GM20431 (cell line): ENCODE data around the gene CFAP43.

Experiments used
- in situ Hi-C: fragments of 300-500 bp; cut with MseI, MboI; formaldehyde crosslinking; loops from one replicate; pipeline ENCODE4 v1.15.0; 2020; ENCODE audit warnings: low sequenced_read_pairs; ENCODE audit not compliant: unreplicated experiment

The CFAP43 gene

DNA sequence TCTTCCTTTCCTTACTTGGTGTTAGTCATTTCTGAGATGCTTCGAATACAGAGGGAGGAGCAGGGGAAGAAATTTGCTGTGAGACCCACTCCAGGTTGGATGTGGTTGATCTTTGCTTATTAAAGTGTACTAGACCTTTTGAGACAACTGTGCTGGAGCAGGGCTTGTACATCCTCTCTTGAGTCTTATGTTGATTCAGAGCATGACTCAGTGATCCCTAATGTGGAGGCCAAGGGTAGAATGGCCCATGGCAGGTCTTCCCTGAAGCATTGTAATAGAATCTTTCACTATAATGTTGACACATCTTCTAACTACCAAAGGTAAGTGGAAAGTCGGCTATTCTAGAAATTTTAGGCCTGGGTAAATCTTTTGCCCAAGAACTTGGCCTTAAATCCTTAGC, 127.2 kb downstream of the CFAP43 start:
- in situ Hi-C loops: no loop called here

- in situ Hi-C loops: no loop called here
These were observed 127.7 kb downstream of the CFAP43 start for GRCh38 chr10:104104418-104104817.

GRCh38 chr10:104103956-104104355, 128.2 kb downstream of the CFAP43 start:
- in situ Hi-C loops: no loop called here

GRCh38 chr10:104101902-104102301, 130.3 kb downstream of the CFAP43 start:
- in situ Hi-C loops: no loop called here

GRCh38 chr10:104100795-104101194, 131.4 kb downstream of the CFAP43 start:
- in situ Hi-C loops: no loop called here

DNA sequence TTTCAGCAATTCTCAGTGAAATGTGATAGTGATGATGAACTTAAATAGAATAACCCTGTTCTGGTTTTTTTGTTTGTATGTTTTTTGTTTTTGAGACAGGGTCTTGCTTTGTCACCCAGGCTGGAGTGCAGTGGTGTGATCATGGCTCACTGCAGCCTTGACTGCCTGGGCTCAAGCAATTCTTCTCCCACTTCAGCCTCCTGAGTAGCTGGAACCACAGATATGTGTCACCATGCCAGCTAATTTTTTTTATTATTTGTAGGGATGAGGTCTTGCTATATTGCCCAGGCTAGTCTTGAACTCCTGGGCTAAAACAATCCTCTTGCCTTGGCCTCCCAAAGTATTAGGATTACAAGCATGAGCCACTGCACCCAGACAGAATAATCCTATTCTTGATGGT, 132.2 kb downstream of the CFAP43 start:
- in situ Hi-C loops: no loop called here

DNA sequence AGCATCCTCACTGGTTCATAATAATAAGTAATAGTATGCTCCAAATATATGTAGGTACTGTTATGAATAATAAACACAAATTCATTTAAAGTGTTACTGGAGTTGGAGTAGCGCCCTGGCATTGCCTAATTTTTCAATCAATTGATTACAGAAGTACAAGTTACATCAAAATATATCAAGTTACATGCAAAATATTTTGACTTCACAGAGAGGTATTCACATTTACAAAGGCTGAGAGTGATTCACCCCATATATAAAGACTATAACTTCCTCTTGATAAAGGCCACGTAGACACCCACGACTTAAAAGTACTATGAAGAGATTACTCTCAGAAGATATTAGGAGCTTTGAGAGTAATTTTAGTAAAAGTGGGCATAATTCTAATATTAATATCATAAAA, 132.9 kb downstream of the CFAP43 start:
- in situ Hi-C loops: no loop called here

- in situ Hi-C loops: no loop called here
These were observed 133.7 kb downstream of the CFAP43 start for GRCh38 chr10:104098358-104098925.

- in situ Hi-C loops: no loop called here
These were observed 135.5 kb downstream of the CFAP43 start for GRCh38 chr10:104096692-104097091.

- in situ Hi-C loops: no loop called here
These were observed 139.4 kb downstream of the CFAP43 start for GRCh38 chr10:104092749-104093148.

DNA sequence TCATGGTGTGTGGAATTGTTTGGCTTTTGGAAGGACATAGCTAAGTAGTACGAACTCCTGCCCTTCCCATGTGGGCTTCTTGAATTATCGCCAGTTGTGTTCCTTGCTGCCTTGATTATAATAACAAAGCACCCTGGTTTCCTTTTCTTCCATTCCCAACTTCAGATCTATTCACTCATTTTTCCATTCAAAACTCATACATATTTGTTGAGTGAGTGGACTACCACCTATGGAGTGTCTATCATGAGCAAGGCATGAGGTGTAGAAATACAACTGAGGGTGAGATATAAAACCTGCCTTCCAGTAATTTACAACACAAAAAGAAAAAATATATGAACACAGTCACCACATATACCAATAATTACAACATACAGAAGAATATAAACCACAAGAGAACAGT, 141.6 kb downstream of the CFAP43 start:
- in situ Hi-C loops: no loop called here

DNA sequence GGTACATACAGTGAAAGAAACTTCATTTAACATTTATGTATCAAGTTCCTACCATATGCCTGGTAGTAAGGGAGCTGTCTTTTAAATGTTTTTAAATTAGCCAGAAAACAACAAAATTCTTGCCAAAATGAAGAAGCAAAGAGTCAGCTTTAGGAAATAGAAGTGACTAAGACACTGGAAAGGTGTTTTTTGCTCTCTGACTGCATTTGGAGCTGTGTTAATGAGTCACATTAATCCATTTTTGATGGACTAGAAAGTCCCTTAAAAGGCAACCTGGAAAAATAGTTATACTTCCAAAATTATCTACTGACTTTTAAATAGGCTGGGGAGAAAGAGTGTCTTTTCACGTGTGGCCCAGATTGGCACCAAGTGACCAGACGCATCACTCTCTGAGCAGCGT, 142.5 kb downstream of the CFAP43 start:
- in situ Hi-C loops: no loop called here

GRCh38 chr10:104088239-104088638, 143.9 kb downstream of the CFAP43 start:
- in situ Hi-C loops: no loop called here

- in situ Hi-C loops: no loop called here
These were observed 146.3 kb downstream of the CFAP43 start, which contains the start of gene COL17A1 for GRCh38 chr10:104085801-104086400. COL17A1 (minus strand) TSS chr10:104085880; CDS start chr10:104080673, 5,207 bp downstream.

DNA sequence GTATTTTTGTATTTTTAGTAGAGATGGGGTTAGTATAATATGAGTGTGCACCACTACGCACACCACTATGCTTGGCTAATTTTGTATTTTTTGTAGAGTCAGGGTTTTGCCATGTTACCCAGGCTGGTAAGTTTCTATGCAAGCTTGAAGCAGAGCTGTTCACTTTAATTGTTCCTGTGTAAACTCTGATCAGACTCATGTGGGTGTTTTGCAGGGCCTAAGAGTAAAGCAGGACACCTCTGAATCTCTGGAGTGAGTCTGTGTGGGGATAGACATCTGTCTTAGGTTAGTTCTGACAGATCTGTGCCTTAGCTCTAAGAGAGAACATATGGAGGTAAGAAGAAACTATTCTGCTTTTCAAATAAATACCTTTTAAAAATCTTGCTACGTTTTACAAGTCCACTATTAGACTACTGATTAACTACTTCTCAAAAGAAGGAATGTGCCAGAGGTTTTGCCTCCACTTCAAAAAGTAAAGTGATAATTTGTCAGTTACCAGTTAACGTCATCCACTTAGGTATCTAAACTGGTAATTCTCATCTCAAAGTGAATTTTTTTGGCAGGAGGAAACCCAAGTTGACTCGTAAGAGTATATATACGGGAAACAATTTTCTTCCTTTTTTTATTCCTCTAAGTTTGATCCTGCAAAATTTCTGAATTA, 147.6 kb downstream of the CFAP43 start:
- in situ Hi-C loops: no loop called here

DNA sequence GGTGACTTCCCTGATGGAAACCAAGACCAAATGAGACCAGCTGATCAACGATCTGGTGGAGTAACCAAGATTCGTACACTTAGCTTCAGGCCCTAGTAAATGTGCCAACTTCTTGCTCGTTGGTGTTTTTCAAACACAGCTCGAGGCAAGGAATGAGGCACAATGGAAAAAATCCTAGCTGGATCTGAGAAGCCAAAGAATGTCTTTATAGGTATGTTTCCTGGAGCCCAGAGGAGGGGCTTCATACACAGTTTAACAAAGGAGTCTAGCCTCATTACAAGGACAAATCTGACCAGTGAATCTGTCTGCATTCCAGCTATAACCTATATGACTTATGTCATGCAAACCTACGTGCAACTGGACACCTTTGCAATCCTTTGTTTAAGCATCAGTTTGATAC, 150.2 kb downstream of the CFAP43 start:
- in situ Hi-C loops: no loop called here

GRCh38 chr10:104080762-104081161, 151.4 kb downstream of the CFAP43 start:
- in situ Hi-C loops: no loop called here
